Neural progenitor cell (in vitro differentiated cells): ENCODE data around the gene CDH13.

Experiments
- EZH2phosphoT487 ChIP-seq: fragments of 200-600 bp; sonication (generic); IDR thresholded peaks from 2 replicates; pipeline ENCODE4 v1.6.1; 2017; ENCODE audit warnings: antibody characterized with exemption
- TF ChIP-seq, protein P1 (sequence below): fragments of 200-600 bp; sonication (generic); IDR thresholded peaks from 2 replicates; pipeline ENCODE4 v1.5.1; 2017; ENCODE audit warnings: antibody characterized with exemption, mild to moderate bottlenecking

DNA sequence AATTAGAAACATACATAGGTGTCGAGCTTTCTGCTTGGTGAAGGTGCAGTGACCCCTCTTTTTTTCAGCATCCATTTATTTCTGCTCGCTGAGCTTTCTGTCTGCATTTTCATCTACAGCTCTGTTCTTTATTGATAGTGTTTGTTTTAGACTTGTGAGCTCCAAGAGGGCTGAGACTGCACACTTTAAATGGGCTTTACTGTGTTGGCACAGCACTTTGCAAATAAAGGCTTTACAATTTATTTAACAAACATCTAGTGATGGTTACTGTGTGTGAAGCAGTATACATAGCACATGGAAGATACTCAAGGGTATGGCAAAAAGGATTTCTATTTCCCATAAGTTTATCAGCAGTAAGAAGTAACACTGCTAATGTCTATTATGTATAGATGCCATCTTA, 617.3 kb downstream of the CDH13 start:
- TF ChIP-seq, protein P1, sequence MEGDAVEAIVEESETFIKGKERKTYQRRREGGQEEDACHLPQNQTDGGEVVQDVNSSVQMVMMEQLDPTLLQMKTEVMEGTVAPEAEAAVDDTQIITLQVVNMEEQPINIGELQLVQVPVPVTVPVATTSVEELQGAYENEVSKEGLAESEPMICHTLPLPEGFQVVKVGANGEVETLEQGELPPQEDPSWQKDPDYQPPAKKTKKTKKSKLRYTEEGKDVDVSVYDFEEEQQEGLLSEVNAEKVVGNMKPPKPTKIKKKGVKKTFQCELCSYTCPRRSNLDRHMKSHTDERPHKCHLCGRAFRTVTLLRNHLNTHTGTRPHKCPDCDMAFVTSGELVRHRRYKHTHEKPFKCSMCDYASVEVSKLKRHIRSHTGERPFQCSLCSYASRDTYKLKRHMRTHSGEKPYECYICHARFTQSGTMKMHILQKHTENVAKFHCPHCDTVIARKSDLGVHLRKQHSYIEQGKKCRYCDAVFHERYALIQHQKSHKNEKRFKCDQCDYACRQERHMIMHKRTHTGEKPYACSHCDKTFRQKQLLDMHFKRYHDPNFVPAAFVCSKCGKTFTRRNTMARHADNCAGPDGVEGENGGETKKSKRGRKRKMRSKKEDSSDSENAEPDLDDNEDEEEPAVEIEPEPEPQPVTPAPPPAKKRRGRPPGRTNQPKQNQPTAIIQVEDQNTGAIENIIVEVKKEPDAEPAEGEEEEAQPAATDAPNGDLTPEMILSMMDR, result no peak
- TF ChIP-seq EZH2phosphoT487, result no peak
